Ramos (cell line): Measurements from ENCODE around the gene EDRF1.

Source experiments
- in situ Hi-C: fragments of 300-500 bp; cut with MboI; formaldehyde crosslinking; loops from one replicate; pipeline ENCODE4 v1.14.3; 2022; ENCODE audit warnings: low sequenced_read_pairs; ENCODE audit not compliant: unreplicated experiment

Gene EDRF1

DNA sequence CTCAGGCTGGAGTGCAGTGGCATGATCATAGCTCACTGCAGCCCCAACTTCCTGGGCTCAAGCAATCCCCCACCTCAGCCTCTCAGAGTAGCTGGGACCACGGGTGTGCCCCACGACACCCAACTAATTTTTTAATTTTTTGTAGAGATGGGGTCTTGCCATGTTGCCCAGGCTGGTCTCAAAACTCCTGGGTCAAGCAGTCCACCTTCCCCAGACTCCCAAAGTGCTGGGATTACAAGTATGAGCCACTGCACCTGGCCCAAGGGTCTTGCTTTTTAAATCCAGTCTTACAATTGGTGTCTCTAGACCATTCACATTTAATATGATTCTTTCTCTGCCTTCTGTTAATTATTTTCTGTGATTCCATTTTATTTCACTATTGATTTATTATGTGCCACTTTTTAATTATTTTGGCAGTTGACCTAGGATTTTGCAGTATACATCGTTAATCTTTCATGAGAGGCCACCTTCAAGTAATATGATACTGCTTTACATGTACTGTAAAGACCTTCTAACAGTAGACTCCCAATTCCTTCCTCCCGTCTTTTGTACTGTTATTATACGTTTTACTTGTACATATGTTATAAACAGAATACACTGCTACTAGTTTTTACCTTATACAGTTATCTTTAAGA, 37.5 kb downstream of the EDRF1 start:
- in situ Hi-C loops = no loop called here

DNA sequence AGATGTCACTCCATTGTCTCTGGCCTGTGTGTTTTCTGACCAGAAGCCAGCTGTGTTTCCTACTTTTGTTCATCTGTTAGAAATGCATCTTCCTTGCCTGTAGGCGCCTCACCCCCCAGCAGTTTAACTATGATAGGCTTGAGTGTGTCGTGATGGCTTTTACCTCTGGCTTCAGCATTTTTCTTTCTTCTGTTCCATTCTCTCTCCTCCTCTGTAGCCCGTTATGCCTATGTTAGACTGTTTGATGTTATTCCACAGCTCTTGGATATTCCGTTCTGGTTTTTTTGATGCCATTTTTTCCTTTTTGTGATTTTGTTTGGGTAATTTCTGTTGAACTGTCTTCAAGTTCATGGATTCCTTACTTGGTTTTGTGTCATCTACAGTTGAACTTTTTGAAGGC, 38.2 kb downstream of the EDRF1 start:
- in situ Hi-C loops = no loop called here

GRCh38 chr10:125761961-125762360, 42.5 kb downstream of the EDRF1 start:
- in situ Hi-C loops = no loop called here

- in situ Hi-C loops = no loop called here
Measured at GRCh38 chr10:125762692-125763648, 43.5 kb downstream of the EDRF1 start.

DNA sequence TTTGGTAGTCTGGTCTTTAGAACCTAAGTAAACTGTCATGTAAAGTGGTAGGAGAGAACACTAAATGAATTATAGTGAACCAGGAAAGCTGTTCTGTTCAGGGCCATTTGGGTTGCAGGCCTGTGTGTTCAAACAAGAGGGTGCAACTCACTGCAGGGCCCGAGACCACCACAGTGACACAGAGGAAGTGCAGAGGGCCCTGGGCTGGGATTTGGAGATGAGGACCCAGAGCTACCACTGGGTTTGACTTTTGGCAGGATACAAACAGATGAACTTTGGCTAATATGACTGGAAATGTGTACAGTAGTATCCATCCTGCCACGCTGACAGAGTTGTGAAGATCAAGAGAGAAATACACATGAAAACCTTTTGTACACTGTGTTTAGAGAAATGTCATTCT, 46.3 kb downstream of the EDRF1 start:
- in situ Hi-C loops = no loop called here

DNA sequence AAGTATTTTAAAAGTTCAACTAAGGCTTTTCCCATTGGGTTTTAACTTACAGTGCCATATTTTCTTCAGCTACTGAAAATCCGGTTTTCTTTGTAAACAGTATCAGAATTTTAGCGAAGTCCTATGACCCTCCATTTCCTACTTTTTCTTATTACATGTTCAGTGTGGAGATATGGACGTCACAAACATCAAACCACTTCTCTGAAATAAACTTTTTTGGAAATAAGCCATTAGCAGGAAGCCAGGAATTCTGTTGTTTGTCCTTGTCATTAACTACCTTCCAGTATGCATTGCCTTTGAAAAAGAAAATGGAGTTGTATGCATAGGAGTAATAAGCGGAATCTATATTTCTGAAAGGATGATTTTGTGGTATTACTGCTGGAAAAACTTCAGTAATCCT, 47.0 kb downstream of the EDRF1 start:
- in situ Hi-C loops = no loop called here

DNA sequence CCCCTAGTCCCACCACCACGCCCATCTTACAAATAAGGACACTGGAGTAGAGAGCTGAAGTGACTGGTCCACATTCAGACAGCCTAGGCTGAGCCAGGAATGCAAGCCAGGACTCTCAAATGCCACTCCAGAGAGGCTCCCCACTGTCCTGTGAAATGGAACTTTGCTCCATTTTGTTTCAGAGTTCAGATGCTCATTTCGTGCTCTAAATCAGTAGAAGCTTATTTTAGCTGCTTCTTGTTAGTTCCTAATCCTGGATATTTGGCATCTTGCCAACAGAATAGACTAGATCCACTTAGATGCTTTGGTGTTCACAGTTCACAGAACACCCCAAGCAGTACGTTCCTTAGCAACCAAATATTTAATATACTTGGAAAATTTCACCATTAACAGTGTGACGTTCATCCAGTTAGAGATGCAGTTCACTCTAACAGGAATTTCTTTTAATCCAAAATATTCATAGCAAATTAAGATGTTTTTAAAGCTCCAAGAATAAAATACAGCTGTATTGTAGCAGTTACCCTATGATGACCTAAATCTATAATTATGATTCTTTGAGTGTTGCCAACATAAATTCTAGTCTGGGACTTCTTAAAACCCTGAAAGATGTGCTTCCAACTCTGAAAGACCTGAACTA, 48.8 kb downstream of the EDRF1 start:
- in situ Hi-C loops = no loop called here

DNA sequence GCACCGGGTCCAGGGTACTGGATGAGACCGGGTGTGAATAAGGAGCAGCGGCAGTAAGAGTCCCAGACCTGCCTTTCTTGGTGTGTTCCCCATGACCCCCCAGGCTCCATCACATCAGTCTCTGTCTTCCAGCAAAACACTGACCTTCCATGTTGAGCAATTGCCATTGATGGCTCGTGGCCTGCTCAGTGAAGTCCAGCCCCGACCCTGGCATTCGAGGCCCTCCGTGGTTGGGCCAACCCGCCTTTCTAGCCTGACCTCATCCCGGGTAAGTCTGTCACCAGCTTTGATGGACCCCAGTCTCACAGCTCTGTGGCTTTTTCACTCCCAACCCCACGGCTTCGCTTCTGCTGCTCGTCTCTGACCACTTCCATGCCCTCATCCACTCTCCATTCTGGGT, 49.7 kb downstream of the EDRF1 start:
- in situ Hi-C loops = no loop called here

DNA sequence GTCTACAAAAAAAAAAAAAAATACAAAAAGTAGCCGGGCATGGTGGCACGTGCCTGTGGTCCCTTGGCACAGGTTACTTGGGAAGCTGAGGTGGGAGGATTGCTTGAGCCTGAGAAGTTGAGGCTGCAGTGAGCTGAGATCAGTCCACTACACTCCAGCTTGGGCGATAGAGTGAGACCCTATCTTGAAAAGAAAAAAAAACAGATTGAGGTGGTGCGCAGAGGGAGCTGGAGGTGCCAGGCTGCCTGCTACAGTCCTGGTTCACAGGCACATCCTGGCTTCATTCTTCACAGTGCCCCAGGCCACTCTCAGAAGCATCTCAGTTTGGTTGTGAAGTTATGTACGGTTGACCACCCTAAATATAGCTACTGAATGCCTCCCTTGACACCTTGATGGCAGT, 51.3 kb downstream of the EDRF1 start:
- in situ Hi-C loops = no loop called here

- in situ Hi-C loops = no loop called here
Measured at GRCh38 chr10:125772112-125772863, 52.8 kb downstream of the EDRF1 start.

- in situ Hi-C loops = no loop called here
Measured at GRCh38 chr10:125772864-125773180, 53.3 kb downstream of the EDRF1 start.

- in situ Hi-C loops = no loop called here
Measured at GRCh38 chr10:125773687-125774543, 54.4 kb downstream of the EDRF1 start.

GRCh38 chr10:125774581-125775191, 55.2 kb downstream of the EDRF1 start:
- in situ Hi-C loops = no loop called here

DNA sequence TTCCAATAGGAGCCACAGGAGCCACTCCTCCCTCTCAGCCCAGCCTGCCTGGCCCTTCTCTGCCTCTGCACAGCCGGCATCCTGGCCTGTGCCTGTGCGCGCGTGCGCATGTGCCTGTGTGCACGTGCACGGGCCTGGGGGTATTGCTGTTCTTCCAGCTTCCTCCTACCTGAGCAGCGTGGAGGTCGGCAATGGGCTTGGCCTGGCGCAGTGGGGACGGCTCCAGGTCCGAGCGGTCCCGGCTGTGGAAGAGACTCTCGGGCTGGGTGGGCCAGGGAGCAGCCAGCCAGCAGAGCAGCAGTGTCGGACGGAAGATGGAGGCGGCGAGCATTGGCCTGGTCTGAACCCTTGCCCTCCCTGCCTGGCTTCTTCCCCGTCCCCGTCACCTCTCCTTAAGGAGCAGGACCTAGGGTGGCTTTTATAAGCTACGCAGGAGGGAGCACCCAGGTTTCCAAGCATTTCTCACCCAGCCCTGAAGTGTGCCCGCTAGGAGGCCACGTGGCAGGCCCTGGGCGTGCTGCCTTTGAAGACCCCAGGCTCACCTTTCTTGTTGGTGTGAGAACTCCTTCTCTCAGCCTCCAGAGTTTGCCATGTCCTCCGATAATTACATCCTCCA, 56.1 kb downstream of the EDRF1 start, which contains the start of gene MMP21:
TSS of gene MMP21 (minus strand) at position 331 of the 616 bp plus-strand sequence. CDS start at position 331, 0 bp downstream.
- in situ Hi-C loops = no loop called here

GRCh38 chr10:125777806-125778205, 58.3 kb downstream of the EDRF1 start:
- in situ Hi-C loops = no loop called here

DNA sequence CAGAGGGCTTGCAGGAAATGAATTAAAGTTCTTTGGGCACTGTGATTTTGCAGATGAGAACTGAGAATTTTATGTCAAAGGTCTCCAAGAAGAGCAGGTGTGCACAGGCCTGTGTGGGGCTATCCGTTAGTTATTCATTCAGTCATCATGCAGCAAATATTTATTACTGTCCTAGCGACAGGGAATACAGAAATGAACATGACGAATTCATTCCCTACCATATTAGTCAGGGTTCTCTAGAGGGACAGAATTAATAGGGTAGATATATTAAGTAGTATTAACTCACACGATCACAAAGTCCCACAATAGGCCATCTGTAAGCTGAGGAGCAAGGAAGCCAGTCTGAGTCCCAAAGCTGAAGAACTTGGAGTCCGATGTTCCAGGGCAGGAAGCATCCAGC, 59.0 kb downstream of the EDRF1 start:
- in situ Hi-C loops = no loop called here

DNA sequence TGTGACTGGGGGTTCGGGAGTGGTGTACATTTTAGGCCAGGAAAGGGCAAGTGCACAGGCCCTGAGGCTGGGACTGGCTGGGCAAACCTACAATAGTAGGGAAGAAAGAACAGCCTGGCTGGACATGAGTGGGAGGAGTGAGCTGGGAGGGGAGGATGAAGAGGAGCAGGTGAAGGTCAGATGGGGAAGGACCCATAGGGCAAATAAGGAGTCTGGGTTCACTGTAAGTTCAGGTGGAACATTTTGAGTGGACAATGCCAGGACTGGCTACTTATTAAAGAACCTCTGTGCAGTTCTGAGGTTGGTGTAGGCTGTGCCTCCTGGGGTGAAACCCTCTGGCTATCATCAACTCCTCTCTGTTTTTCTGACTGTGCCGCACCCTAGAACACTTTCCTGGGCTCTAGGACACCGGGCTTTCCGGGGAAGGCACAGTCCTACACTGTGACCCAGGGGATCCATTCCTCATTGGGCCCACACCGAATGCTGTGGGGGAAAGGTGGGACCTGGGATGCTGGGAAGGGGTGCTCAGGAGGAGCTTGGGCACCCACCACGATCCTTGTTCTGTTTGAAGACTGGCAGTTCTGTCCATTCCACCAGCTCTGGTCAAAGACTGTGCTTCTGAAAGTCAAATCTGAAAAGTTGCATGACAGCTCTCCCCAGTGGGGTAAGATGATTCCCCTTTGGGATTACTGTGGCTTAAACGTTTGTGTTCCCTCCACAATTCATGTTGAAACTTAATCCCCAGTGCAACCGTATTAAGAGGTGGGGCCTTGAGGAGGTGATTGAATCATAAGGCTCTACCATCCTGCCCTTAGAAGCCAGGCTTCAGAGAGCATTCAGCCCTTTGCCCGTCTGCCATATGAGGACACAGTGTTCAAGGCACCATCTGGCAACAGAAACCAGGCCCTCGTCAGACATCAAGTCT, 60.2 kb downstream of the EDRF1 start:
- in situ Hi-C loops = no loop called here

DNA sequence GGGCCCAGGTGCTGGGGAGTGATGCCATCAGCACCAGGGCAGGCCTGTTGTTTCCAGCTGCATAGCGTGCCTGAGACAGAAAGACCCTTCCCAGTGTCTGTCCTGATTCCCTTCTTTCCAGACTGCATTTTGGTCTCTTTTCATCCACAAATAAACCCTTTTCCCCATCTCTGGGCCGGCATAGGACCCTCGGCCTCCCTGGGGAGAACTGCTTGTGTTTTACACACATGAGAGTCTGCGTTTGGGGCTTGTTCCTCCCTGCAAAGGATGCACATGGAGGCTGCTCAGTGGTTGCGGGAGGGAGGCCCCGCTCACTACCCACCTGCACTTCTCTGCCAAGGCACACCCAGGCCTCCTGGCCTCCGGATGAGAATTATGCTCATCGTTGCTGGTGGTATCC, 61.9 kb downstream of the EDRF1 start:
- in situ Hi-C loops = no loop called here
